PFSK-1 (cell line): Measurements from ENCODE around the gene GPR173.
A peak's percentile ranks its signal among the peaks of the same experiment; 100 is the strongest.

ENCODE experiments used
- FOXP2 ChIP-seq: optimal IDR thresholded peaks from 2 replicates; pipeline ENCODE3; 2011; ENCODE audit warnings: borderline replicate concordance, control low read depth, inconsistent platforms; ENCODE audit not compliant: insufficient read depth; ENCODE audit errors: extremely low read length, extremely low read depth
- POLR2AphosphoS5 ChIP-seq: IDR thresholded peaks from 2 replicates; pipeline ENCODE4 v1.6.1; 2012; ENCODE audit warnings: low read depth, mild to moderate bottlenecking, control low read depth, low read length, moderate library complexity
- SIN3A ChIP-seq: IDR thresholded peaks from 2 replicates; pipeline ENCODE4 v1.6.1; 2012; ENCODE audit warnings: mild to moderate bottlenecking, low read length, moderate library complexity, borderline replicate concordance; ENCODE audit not compliant: insufficient read depth
- TAF1 ChIP-seq: IDR thresholded peaks from 2 replicates; pipeline ENCODE4 v1.6.1; 2012; ENCODE audit warnings: low read length, control low read depth, borderline replicate concordance; ENCODE audit not compliant: insufficient read depth
- TF ChIP-seq, protein P1 (sequence below), 2 experiments: IDR thresholded peaks; 2 replicates each; pipeline versions ENCODE4 v1.6.1 to v1.8.0; 2011 to 2012; ENCODE audit warnings: low read depth in 2 of 2, low read length in 2 of 2, control low read depth in 1 of 2, inconsistent platforms in 1 of 2, mild to moderate bottlenecking in 1 of 2, moderate library complexity in 1 of 2; ENCODE audit not compliant: insufficient read depth in 1 of 2

The GPR173 gene

DNA sequence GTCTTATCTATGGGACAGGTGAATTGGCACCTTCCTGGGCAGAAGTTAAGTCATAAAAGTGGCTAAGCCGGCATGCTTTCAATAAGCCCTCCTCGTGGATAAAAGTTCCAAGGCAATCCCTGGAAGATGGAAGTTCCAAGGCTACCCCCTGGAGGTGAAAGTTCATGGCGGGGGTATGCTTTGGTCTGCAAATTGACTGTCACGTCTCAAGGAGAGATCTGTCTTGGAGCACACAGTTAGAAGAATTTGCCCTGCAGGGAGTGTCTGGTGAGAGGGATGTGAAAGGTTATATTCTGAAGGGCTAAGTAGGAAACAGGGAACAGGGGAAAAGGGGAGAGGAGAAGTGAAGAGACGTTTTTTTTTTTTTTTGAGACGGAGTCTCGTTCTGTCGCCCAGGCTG lies 26.2 kb upstream of the GPR173 start:
- TF ChIP-seq SIN3A (no peak), POLR2AphosphoS5 (no peak), FOXP2 (no peak), TAF1 (no peak)
- TF ChIP-seq, protein P1, sequence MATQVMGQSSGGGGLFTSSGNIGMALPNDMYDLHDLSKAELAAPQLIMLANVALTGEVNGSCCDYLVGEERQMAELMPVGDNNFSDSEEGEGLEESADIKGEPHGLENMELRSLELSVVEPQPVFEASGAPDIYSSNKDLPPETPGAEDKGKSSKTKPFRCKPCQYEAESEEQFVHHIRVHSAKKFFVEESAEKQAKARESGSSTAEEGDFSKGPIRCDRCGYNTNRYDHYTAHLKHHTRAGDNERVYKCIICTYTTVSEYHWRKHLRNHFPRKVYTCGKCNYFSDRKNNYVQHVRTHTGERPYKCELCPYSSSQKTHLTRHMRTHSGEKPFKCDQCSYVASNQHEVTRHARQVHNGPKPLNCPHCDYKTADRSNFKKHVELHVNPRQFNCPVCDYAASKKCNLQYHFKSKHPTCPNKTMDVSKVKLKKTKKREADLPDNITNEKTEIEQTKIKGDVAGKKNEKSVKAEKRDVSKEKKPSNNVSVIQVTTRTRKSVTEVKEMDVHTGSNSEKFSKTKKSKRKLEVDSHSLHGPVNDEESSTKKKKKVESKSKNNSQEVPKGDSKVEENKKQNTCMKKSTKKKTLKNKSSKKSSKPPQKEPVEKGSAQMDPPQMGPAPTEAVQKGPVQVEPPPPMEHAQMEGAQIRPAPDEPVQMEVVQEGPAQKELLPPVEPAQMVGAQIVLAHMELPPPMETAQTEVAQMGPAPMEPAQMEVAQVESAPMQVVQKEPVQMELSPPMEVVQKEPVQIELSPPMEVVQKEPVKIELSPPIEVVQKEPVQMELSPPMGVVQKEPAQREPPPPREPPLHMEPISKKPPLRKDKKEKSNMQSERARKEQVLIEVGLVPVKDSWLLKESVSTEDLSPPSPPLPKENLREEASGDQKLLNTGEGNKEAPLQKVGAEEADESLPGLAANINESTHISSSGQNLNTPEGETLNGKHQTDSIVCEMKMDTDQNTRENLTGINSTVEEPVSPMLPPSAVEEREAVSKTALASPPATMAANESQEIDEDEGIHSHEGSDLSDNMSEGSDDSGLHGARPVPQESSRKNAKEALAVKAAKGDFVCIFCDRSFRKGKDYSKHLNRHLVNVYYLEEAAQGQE (IDR thresholded peaks at IDR 0.05; ENCODE audit: insufficient read depth in 1 of 2, low read depth in 2 of 2, low read length in 2 of 2), result no peak

DNA sequence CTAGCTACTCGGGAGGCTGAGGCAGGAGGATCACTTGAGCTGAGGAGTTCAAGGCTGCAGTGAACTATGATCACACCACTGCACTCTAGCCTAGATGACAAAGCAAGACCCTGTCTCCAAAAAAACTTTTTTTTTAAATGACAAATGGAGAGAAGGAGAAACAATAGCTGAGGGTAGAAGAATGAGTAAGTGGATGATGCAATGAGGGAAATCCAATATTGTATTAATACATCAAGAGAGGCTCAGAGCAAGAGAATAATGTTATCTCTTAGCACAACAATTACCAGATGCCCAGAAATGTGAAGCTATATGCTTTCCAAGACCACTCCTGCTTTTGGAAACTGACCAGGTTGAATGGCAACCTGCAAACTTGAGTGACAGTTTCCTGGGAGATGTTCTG lies 19.9 kb upstream of the GPR173 start:
- no peak for TF ChIP-seq POLR2AphosphoS5
- no peak for TF ChIP-seq SIN3A
- TF ChIP-seq FOXP2, result no peak
- TF ChIP-seq, protein P1 (IDR thresholded peaks at IDR 0.05; ENCODE audit: insufficient read depth in 1 of 2, low read depth in 2 of 2, low read length in 2 of 2), result no peak
- no peak for TF ChIP-seq TAF1

DNA sequence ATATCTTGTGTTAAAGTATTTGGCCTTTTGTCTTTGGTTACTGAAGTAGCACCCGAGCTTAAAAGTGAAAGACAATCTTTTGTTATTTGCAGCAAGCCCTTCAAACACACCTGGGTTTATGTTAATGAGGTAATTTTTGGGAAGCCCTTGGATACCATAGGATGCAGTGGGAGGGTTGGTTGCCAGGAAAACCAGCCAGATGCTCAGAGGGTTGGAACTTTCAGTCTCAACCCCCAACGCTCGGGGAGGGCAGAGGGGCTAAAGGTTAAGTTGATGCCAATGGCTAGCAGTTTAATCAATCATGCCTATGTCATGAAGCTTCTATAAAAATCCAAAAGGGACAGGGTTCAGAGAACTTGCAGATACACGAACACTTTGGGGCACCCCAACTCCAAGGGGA lies 17.2 kb upstream of the GPR173 start:
- TF ChIP-seq, protein P1 (IDR thresholded peaks at IDR 0.05; ENCODE audit: insufficient read depth in 1 of 2, low read depth in 2 of 2, low read length in 2 of 2), result no peak
- TF ChIP-seq TAF1 (no peak), POLR2AphosphoS5 (no peak), SIN3A (no peak), FOXP2 (no peak)

DNA sequence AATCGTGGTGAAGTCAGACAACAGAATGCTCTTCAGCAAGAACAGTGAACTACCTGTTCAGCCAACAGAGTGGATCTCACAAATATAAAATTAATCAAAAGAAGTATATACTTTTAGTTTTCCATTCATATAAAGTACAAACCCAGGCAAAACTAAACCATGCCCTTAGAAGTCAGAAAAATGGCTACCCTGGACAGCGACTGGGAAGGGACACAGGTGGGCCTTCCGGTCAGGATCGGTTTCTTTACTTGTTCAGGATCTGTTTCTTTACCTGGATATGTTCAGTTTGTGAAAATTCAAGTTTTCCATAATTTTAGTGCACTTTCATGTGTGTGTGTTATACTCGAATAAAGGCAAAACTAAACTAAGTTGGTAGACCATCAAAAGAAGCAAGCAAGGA lies 12.4 kb upstream of the GPR173 start:
- TF ChIP-seq, protein P1 (IDR thresholded peaks at IDR 0.05; ENCODE audit: insufficient read depth in 1 of 2, low read depth in 2 of 2, low read length in 2 of 2), result peak; percentile 23 to 81; a peak in 2 of 4 replicates
- TF ChIP-seq TAF1 (no peak), FOXP2 (no peak)

DNA sequence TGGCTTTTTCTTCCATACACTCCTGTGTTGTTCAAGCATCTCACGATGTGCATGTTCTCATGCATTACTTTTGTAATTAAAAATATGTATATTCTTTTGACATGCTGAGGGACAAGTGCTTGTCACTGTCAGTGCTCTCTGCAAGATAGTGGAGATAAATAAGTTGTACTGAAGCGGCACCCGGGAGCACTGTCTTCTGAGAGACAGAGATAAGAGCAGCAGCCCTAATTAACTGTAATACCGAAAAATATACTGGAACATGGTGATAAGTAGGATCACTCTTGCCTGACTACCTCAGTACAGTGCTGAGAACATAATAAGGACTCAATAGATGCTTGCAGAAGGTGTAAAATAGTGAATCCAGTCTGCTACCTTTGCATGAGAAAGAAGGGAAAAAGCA lies 9.4 kb upstream of the GPR173 start:
- no peak for TF ChIP-seq SIN3A
- no peak for TF ChIP-seq TAF1
- TF ChIP-seq POLR2AphosphoS5, result no peak
- TF ChIP-seq FOXP2, result no peak
- TF ChIP-seq, protein P1 (IDR thresholded peaks at IDR 0.05; ENCODE audit: insufficient read depth in 1 of 2, low read depth in 2 of 2, low read length in 2 of 2), result no peak
